G401.6 (cell line): ENCODE measurements around the gene PRR7.

ENCODE experiments used
- FAIRE-seq: peaks from 2 replicates; lab custom pipeline; 2012; peaks lifted over from hg19 to GRCh38; lab: Jason Lieb, UNC

Gene PRR7

DNA sequence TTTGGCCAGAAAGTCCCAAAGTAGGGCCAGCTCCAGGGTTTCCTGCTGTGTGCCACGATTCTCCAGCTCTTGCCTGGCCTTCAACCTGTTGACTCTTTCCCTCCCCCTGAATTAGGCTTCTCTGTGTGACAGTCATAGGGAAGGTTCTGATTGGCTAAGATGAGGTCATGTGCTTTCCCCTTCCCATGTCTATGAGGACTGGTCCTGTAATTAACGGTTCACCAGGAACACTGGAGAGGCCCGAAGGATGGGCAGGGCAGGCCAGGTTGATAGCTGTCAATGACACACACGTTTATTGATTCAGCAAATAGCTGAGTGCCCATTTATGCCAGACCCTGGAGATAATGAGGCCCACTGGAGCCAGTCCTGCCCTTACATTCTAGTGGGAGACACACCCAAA is 9.0 kb upstream of the PRR7 start:
- FAIRE-seq: no peak

GRCh38 chr5:177438468-177438867 is 8.1 kb upstream of the PRR7 start:
- no peak for FAIRE-seq

DNA sequence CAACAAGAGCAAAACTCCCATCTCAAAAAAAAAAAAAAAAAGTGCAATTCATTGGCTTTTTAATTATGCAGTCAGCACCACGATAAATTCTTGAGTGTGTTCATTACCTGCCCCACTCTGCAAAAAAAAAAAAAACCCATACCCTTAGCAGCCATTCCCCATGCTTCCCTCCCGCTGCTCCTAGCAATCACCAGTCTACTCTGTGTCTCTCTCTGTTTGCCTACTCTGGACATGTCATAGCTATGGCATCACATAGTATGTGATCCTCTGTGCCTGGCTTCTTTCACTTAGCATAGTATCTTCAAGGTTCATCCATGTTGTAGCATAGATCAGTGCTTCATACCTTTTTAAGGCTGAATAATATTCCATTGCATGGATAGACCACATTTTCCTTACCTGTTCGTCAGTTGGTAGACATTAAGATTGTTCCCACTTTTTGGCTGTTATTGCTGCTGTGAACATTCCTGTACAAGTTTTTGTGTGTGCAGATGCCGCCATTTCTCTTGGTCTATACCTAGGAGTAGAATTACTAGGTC is 7.0 kb upstream of the PRR7 start:
- FAIRE-seq: no peak

DNA sequence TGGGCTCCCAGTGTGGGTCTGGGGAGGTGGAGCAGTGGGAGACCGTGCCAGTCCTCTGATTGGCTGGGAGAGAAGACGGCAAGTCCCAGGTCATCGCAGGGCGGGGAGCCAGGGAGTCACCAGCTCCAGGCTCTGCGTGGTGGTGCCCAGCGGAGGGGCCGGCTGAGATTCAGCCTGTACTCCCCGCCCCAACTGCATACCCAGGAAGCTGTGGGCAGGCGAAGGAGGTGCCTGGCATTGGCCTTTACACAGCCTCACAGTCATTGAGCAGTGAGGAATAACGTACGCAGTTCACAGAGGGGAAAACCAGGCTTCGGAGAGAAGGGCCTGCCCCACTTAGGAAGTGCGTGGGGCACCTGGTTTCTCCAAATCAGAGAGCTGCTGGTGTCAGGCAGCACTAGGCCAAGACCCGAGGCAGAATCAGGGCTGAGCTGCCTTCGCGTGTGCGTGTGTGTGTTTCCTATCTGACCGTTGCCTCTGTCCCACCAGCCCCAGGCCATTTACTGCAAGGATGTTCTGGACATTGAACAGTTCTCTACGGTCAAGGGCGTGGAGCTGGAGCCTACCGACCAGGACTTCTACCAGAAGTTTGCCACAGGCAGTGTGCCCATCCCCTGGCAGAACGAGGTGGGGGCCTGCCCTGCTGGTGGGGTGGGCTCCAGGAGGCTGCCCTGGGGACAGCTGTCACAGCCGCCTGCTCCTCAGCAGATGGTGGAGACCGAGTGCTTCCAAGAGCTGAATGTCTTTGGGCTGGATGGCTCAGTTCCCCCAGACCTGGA is 6.2 kb upstream of the PRR7 start:
- no peak for FAIRE-seq

- no peak for FAIRE-seq
These were observed 5.4 kb upstream of the PRR7 start for GRCh38 chr5:177440990-177441780.

GRCh38 chr5:177442066-177442826 is 4.4 kb upstream of the PRR7 start:
- FAIRE-seq: no peak

DNA sequence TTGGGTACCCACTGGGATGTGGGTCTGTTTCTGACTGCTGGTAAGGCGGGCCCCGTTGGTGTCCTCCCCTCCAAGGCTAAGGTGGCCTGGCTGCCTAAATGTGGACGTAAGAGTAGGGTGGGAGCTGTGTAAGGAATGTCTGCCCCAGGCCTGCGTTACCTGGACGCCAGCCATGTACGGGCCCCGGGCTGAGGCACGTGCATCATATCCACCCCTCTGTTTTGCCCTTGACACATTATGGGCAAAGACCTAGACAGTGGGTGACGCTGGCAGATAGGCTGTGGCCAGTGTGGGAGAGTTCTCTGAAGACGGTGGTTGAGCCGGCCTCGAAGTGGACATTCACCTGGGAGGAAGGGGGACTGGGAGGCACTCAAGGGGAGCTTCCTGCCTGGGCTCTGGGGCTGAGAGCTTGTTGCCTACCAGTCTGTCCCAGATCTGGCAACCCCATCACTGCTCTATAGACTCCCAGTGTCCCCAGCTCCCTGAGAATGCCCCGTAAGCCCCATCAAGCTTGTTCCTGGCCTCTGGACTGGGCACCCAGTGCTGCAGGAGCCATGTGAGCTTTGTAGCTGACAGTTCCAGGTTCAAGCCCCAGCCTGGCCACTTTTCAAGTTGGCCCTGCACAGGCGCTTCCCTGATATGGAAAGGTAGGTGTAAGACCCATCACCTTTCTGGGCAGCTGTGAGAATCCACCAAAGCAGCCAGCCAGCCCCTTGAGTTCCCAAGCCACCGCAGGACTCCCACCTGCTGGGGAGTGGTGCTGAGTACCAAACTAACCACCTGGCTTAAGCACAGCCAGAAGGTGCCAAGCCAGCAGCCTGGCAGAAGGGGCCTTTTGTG is 3.2 kb upstream of the PRR7 start:
- FAIRE-seq: no peak

GRCh38 chr5:177444106-177445051 is 2.2 kb upstream of the PRR7 start:
- no peak for FAIRE-seq

DNA sequence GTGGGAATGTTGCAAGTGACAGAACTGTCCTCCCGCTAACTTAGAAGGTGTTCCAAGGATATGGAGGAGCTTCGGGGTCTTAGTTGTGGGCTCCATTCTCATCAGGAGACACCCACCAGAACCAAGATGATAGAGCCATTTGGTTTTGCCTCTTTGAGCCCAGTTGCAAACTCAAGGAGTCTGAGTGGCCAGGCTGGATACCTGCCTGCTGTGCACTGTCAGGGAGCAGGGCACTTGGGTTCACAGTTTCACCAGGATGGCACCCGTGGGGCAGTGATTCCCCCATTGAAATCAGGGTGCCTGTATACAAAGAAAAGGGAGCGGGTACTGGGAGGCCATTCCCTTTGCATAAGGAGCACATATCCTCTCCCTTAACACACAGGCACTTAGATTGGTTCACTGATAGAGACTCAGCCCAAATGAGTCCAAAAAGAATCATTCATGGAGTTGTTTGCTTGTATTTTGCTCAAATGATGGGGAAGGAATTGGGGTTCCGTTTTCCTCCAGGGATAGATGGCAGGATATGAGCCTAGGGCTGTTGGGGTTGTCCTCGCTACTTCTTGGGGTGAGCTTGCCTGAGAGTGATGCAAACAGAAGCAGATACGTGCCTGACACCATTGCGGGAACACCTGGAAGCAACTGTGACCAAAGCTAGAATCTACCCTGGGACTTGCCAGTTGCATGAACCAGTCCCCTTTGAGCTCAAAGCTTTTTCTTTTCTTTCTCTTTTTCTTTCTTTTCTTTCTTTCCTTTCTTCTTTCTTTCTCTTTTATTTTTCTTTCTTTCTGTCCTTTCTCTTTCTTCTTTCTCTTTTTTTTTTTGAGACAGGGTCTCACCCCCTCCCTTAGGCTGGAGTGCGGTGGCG is 1.3 kb upstream of the PRR7 start:
- FAIRE-seq: peak; percentile 31

DNA sequence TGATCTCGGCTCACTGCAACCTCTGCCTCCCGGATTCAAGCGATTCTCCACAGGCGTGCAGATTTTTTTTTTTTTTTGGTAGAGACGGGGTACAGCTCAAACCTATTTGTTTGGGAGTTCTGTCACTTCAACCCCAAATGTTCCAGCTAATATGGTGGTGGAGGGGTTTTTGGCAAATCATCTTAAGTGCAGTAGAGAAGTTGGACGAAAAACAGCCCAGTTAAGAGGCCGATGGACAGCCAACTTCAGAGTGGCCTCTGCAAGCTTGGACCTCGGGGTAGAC is 756 bp upstream of the PRR7 start:
- FAIRE-seq: no peak

- no peak for FAIRE-seq
These were observed 524 bp downstream of the PRR7 start for GRCh38 chr5:177447066-177447610.

DNA sequence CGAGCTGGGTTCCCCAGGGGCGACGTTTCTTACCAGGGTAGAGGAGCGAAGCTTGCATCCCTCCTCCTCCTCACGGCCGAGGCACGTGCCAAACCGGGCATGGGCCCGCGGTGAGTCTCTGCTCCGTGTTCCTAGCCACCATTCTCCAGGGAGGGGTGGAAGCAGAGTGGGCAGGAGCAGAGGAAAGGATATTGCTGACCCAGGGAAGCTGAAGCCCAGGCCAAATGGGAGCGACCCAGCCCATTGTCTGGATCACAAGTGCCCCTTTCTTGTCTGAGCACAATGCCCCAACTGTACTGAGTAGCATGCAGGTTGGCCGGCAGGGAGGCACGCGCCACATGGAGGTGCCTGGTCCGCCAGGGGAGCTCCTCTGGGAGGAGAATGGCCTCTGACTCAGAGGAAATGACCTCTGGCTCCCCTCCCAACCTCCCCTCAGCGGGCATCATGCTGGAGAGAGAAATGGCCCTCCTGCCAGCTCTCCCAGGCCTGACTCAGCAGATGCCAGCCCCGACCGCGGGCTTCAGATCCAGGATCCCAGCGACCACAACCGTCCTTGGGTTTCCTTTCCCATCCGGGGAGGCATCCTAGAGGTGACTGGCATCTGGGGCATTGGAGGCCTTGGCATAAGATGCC is 1.1 kb downstream of the PRR7 start:
- no peak for FAIRE-seq

GRCh38 chr5:177448244-177448950 is 1.8 kb downstream of the PRR7 start:
- FAIRE-seq: no peak

DNA sequence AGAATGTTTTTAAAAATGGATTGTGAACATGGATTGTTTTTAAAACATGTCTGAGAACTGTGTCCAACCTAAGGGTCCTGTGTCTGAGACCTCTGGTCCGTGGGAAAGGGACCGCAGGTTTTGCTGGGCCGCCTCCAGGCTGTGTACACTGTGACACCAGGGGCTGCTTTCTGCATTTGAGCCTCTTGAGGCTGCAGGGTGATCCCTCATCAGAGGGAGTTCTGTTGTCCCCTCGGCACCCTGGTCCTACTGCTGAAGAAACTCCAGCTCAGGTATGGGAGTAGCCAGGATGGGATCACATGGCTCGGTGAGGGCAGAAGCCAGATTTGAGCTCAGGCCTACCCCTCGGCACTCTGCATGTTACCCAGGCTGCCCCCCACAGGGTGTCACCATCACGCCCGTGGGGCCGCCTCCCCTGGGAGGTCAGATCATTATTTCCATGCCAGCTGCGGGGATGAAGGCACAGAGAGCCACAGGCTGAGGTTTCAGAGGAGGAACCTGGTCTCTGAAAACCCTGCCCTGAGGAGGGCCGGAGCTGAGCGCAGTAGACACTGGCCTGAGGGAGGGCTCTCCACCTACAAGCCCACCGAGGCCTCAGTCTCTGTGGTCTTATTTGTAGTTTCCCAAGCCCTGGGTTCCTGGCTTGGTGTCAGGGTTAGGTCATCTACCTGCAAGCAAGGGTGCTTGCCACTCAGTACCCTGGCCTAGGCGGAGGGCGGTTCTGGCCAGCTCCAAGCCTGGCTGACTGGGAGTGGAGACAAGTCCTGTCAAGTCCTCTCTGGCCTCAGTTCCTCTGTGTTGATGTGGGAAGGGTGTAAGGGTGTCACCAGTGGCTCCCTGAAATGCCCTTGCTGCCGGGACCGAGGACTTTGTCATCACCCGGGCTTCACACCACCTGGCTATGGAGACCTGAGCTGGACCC is 2.8 kb downstream of the PRR7 start:
- no peak for FAIRE-seq

DNA sequence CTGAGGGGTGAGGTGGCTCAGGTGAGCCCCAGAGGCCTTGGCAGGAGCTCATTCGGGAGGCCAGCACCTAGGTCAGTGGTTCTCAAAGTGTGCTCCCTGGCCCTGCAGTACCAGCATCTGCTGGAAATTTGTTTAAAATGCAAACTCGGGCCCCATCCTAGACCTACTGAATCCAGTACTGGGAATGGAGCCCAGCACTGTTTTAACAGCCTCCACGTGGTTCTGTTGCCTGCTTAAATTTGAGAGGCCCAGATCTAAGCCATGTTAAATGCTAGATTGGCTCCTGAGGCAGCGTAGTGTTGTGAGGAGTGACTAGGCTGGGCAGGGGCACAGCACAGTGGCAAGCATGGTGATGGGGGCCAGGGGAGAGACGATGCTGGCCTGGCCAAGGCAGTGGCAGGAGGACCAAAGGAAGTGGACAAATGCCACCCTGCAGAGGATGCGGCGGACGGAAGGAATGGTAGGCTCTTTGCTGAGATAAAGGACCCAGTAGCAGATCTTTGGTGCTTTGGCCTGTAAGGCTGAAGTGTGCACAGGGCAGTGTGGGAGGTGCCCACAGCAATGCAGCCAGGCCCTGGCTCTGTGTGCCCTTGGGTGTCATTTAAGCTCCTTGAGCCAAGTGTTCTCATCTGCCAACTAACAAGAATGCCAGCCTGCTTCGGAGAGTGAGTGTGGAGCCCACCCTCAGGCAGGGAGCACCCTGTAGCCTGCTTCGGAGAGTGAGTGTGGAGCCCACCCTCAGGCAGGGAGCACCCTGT is 4.2 kb downstream of the PRR7 start:
- no peak for FAIRE-seq
